HepG2 (cell line): Measurements from ENCODE around the gene ZFAND6. TPM values are rescaled to one million over a fixed set of nuclear protein-coding genes. Genes with fewer than 3 reads are reported as not detected.

Experiments used
- ATAC-seq: fragments of 200-7000 bp; cut with Tn5 transposase; 3 replicates; pipeline ENCODE4 v1.9.1; 2020; ENCODE audit warnings: mild to moderate bottlenecking, moderate library complexity
- Bru-seq: library from RNA; stranded (reverse); fragments of 400-500 nt; gene quantifications from one replicate; lab custom pipeline; 2021; lab: Mats Ljungman, UMichigan
- BruChase-seq, 2 experiments: library from RNA; stranded (reverse); fragments of 400-500 nt; gene quantifications; one replicate each; lab custom pipeline; 2021; lab: Mats Ljungman, UMichigan
- BruUV-seq: library from RNA; stranded (reverse); fragments of 400-500 nt; replicated peaks from 2 replicates; lab custom pipeline; 2021; lab: Mats Ljungman, UMichigan
- CTCF ChIA-PET: fragments of 300-600 bp; formaldehyde crosslinking; extraction: SDS; loops from one replicate; lab custom pipeline; 2021; ENCODE audit warnings: low total read pairs, inconsistent platforms, low intra/inter-chr PET ratio; lab: Yijun Ruan, JAX
- POLR2A ChIA-PET: fragments of 350-600 bp; sonication (Branson Sonifier 250); formaldehyde crosslinking; loops from one replicate; lab custom pipeline; 2020; ENCODE audit warnings: antibody characterized with exemption, inconsistent platforms; lab: Yijun Ruan, JAX
- DNase-seq: peaks from one replicate; pipeline ENCODE4 v3.0.0-alpha.2; 2015; ENCODE audit warnings: low spot score
- FAIRE-seq: peaks from 3 replicates; lab custom pipeline; 2011; peaks lifted over from hg19 to GRCh38; lab: Jason Lieb, UNC
- H2AFZ ChIP-seq: one replicate; pipeline ENCODE4 v1.6.1; 2011; ENCODE audit warnings: low read length, inconsistent platforms
- H3K27ac ChIP-seq: fragments of 300-600 bp; 3 replicates; pipeline ENCODE4 v1.8.0; 2011; ENCODE audit warnings: mixed run types, mild to moderate bottlenecking, mixed read lengths, low read length, inconsistent platforms; ENCODE audit not compliant: insufficient read depth; ENCODE audit errors: extremely low read length
- H3K27me3 ChIP-seq, 2 experiments: fragments of 200-600 bp in 1 of 2; 2 replicates in 1 of 2; 3 replicates in 1 of 2; pipeline versions ENCODE4 v1.6.0 to v1.8.0; 2011; ENCODE audit warnings: low read length in 2 of 2, mild to moderate bottlenecking in 2 of 2, moderate library complexity in 2 of 2, inconsistent platforms in 1 of 2; ENCODE audit not compliant: insufficient read depth in 2 of 2, control insufficient read depth in 1 of 2
- H3K36me3 ChIP-seq, 2 experiments: fragments of 200-600 bp in 1 of 2; replicated peaks in 1 of 2; 2 replicates in 1 of 2; 3 replicates in 1 of 2; pipeline versions ENCODE4 v1.5.1 to v1.8.0; 2011; ENCODE audit warnings: low read length in 2 of 2, inconsistent platforms in 1 of 2; ENCODE audit not compliant: insufficient read depth in 2 of 2, control insufficient read depth in 1 of 2
- H3K4me1 ChIP-seq: 2 replicates; pipeline ENCODE4 v1.5.1; 2012; ENCODE audit warnings: low read length, inconsistent platforms; ENCODE audit not compliant: insufficient read depth
- H3K4me2 ChIP-seq: 2 replicates; pipeline ENCODE4 v1.6.0; 2011; ENCODE audit warnings: low read depth, low read length, inconsistent platforms
- H3K4me3 ChIP-seq, 3 experiments: fragments of 200-600 bp in 1 of 3; sonication (generic), shearing (Covaris generic) in 1 of 3; replicated peaks in 1 of 3; 2 replicates each; pipeline ENCODE4 v1.5.1; 2011 to 2016; ENCODE audit warnings: low read length in 3 of 3, inconsistent platforms in 2 of 3, low read depth in 2 of 3, mild to moderate bottlenecking in 2 of 3, control low read depth in 1 of 3, mixed read lengths in 1 of 3; ENCODE audit not compliant: insufficient read depth in 1 of 3
- H3K79me2 ChIP-seq: one replicate; pipeline ENCODE4 v1.6.1; 2011; ENCODE audit warnings: low read length, inconsistent platforms; ENCODE audit not compliant: insufficient read depth
- H3K9ac ChIP-seq: 2 replicates; pipeline ENCODE4 v1.6.0; 2011; ENCODE audit warnings: mild to moderate bottlenecking, low read depth, low read length, inconsistent platforms; ENCODE audit not compliant: insufficient read depth
- H3K9me3 ChIP-seq: 2 replicates; pipeline ENCODE4 v1.5.1; 2012; ENCODE audit warnings: mild to moderate bottlenecking, low read length
- H4K20me1 ChIP-seq: 2 replicates; pipeline ENCODE4 v1.6.0; 2011; ENCODE audit warnings: inconsistent platforms, mild to moderate bottlenecking, low read length, moderate library complexity; ENCODE audit not compliant: insufficient read depth
- ARHGAP35 ChIP-seq: sonication (generic); formaldehyde crosslinking; IDR thresholded peaks from 2 replicates; pipeline ENCODE4 v1.9.0; 2022; ENCODE audit warnings: mild to moderate bottlenecking, inconsistent platforms, moderate library complexity, missing genetic modification reagents, borderline replicate concordance
- ATF7 ChIP-seq, 2 experiments: fragments of 450-650 bp in 1 of 2; sonication (generic) in 1 of 2; formaldehyde crosslinking in 1 of 2; IDR thresholded peaks; 2 replicates each; pipeline versions ENCODE4 v1.4.0 to v1.6.1; 2016 to 2020; ENCODE audit warnings: antibody characterized with exemption in 1 of 2, mild to moderate bottlenecking in 1 of 2, missing genetic modification reagents in 1 of 2
- DRAP1 ChIP-seq: IDR thresholded peaks from 2 replicates; pipeline ENCODE4 v1.6.1; 2016; ENCODE audit warnings: missing genetic modification reagents, missing compliant biosample characterization
- HNF4A ChIP-seq: sonication (generic); formaldehyde crosslinking; IDR thresholded peaks from 2 replicates; pipeline ENCODE4 v1.4.0; 2020; ENCODE audit warnings: missing genetic modification reagents
- WIZ ChIP-seq: sonication (generic); formaldehyde crosslinking; IDR thresholded peaks from 2 replicates; pipeline ENCODE4 v1.5.1; 2020; ENCODE audit warnings: mild to moderate bottlenecking, missing genetic modification reagents
- ZGPAT ChIP-seq: IDR thresholded peaks from 2 replicates; pipeline ENCODE4 v1.6.1; 2016; ENCODE audit warnings: mild to moderate bottlenecking
- ZNF556 ChIP-seq: sonication (generic); formaldehyde crosslinking; IDR thresholded peaks from 2 replicates; pipeline ENCODE4 v1.4.0; 2020; ENCODE audit warnings: mild to moderate bottlenecking, missing genetic modification reagents, borderline replicate concordance
- ZNF724P ChIP-seq: sonication (generic); formaldehyde crosslinking; IDR thresholded peaks from 2 replicates; pipeline ENCODE4 v1.8.0; 2022; ENCODE audit warnings: missing genetic modification reagents, borderline replicate concordance
- ZSCAN31 ChIP-seq: sonication (generic); formaldehyde crosslinking; IDR thresholded peaks from 2 replicates; pipeline ENCODE4 v1.5.0; 2020; ENCODE audit warnings: low read depth, mild to moderate bottlenecking, missing genetic modification reagents
- WGBS: methylation state at CpG from one replicate; pipeline ENCODE4 v1.1.6; 2017; ENCODE audit warnings: low lambda C conversion rate; 5-methylcytosine and 5-hydroxymethylcytosine counted together
- in situ Hi-C: cut with HindIII; loops from 2 replicates; pipeline ENCODE4 v1.10.0; 2017; ENCODE audit warnings: low pct_unique_long_range_greater_than_20kb; ENCODE audit not compliant: extremely low pct_ligation_motif_present
- intact Hi-C: fragments of 100-400 bp; cut with micrococcal nuclease; formaldehyde crosslinking; loops from one replicate; pipeline ENCODE4 v1.10.0; 2022; ENCODE audit not compliant: unreplicated experiment
- long read RNA-seq, 2 experiments: library from RNA in 1 of 2; library from polyadenylated mRNA in 1 of 2; stranded (forward) in 1 of 2; unstranded in 1 of 2; transcript quantifications; one replicate each; pipeline ENCODE4 v2.0.0, GENCODE V29; 2019 to 2022
- polyA minus RNA-seq, 3 experiments: library from RNA; depleted of rRNA, polyadenylated mRNA; stranded (reverse); fragments of >200 nt; gene quantifications; 2 replicates each; pipeline ENCODE4 v1.2.3, GENCODE V29; 2011; ENCODE audit warnings: low replicate concordance in 1 of 3
- polyA plus RNA-seq, 8 experiments: library from polyadenylated mRNA; depleted of rRNA in 3 of 8; stranded (reverse) in 7 of 8; unstranded in 1 of 8; fragments of >200 nt; fragmentation: Illumina TruSeq in 4 of 8; extraction: Trizol in 4 of 8; gene quantifications; 2 replicates each; pipeline versions ENCODE4 v1.2.1 to v1.2.3, GENCODE V29; 2011 to 2016; ENCODE audit warnings: low read depth in 4 of 8, missing spikeins in 1 of 8, mixed read lengths in 1 of 8; ENCODE audit not compliant: insufficient read depth in 1 of 8
- total RNA-seq, 5 experiments: library from RNA; depleted of rRNA; stranded (reverse); fragments of >200 nt; fragmentation: Illumina TruSeq; extraction: Trizol; gene quantifications; 2 replicates each; pipeline ENCODE4 v1.2.3, GENCODE V29; 2016; ENCODE audit warnings: low read depth in 1 of 5
- TF ChIP-seq, protein P1 (sequence below): sonication (generic); formaldehyde crosslinking; IDR thresholded peaks from 2 replicates; pipeline ENCODE4 v1.9.0; 2021; ENCODE audit warnings: missing genetic modification reagents, borderline replicate concordance

The ZFAND6 gene
- total RNA-seq (2016; rRNA removed; fragmentation: Illumina TruSeq; extraction: Trizol): 84.2 and 116 TPM in 2 replicates
- total RNA-seq (2016; cell fraction: cytosol; rRNA removed; fragmentation: Illumina TruSeq; extraction: Trizol; ENCODE audit: low read depth): 163 and 169 TPM in 2 replicates
- total RNA-seq (2016; cell fraction: insoluble cytoplasmic fraction; rRNA removed; fragmentation: Illumina TruSeq; extraction: Trizol): 84.8 and 120 TPM in 2 replicates
- 61.5 and 72.0 TPM in 2 replicates for total RNA-seq (2016; cell fraction: membrane; rRNA removed; fragmentation: Illumina TruSeq; extraction: Trizol)
- total RNA-seq (2016; cell fraction: nucleus; rRNA removed; fragmentation: Illumina TruSeq; extraction: Trizol): 53.8 and 55.3 TPM in 2 replicates
- 107 and 115 TPM in 2 replicates for polyA plus RNA-seq (2011; rRNA removed)
- polyA plus RNA-seq (2011; cell fraction: cytosol; rRNA removed): 73.1 and 90.8 TPM in 2 replicates
- polyA plus RNA-seq (2011; cell fraction: nucleus; rRNA removed): 23.5 and 26.7 TPM in 2 replicates
- polyA plus RNA-seq (2012): 56.0 and 64.2 TPM in 2 replicates
- 14.8 and 17.1 TPM in 2 replicates for polyA plus RNA-seq (2016; cell fraction: cytosol; fragmentation: Illumina TruSeq; extraction: Trizol; ENCODE audit: low read depth)
- polyA plus RNA-seq (2016; cell fraction: insoluble cytoplasmic fraction; fragmentation: Illumina TruSeq; extraction: Trizol; ENCODE audit: low read depth): 108 and 110 TPM in 2 replicates
- 27.8 and 29.0 TPM in 2 replicates for polyA plus RNA-seq (2016; cell fraction: membrane; fragmentation: Illumina TruSeq; extraction: Trizol; ENCODE audit: low read depth)
- 53.6 and 59.5 TPM in 2 replicates for polyA plus RNA-seq (2016; cell fraction: nucleus; fragmentation: Illumina TruSeq; extraction: Trizol; ENCODE audit: insufficient read depth, low read depth)
- 52.9 and 70.2 TPM in 2 replicates for polyA minus RNA-seq (2011; rRNA and poly(A)+ RNA removed; ENCODE audit: low replicate concordance)
- polyA minus RNA-seq (2011; cell fraction: cytosol; rRNA and poly(A)+ RNA removed): 77.0 and 77.7 TPM in 2 replicates
- polyA minus RNA-seq (2011; cell fraction: nucleus; rRNA and poly(A)+ RNA removed): 80.9 and 83.3 TPM in 2 replicates
- Bru-seq, nascent RNA: percentile 90 among the genes with signal in this experiment
- percentile 86 among the genes with signal in this experiment for BruChase-seq, experiment 1, labeled RNA remaining after a 6-hour chase
- percentile 90 among the genes with signal in this experiment for BruChase-seq, experiment 2, labeled RNA remaining after a 2-hour chase
- long read RNA-seq, experiment 1, transcript ZFAND6-213 (6 exons, 1,446 nt): minor isoform, 11 of 116 reads
- long read RNA-seq, experiment 1, transcript ZFAND6-201 (7 exons, 1,814 nt): minor isoform, 8 of 116 reads
- long read RNA-seq, experiment 1, transcript ZFAND6-220 (6 exons, 891 nt): major isoform, 75 of 116 reads
- long read RNA-seq, experiment 1, partial matches to known transcripts: 9 of 116 reads
- long read RNA-seq, experiment 1, other reads (novel, unspliced or antisense): 9 of 116 reads
- long read RNA-seq, experiment 2, transcript ZFAND6-220 (6 exons, 891 nt): major isoform, 29 of 89 reads
- long read RNA-seq, experiment 2, partial matches to known transcripts: 5 of 89 reads
- long read RNA-seq, experiment 2, other reads (novel, unspliced or antisense): 50 of 89 reads

DNA sequence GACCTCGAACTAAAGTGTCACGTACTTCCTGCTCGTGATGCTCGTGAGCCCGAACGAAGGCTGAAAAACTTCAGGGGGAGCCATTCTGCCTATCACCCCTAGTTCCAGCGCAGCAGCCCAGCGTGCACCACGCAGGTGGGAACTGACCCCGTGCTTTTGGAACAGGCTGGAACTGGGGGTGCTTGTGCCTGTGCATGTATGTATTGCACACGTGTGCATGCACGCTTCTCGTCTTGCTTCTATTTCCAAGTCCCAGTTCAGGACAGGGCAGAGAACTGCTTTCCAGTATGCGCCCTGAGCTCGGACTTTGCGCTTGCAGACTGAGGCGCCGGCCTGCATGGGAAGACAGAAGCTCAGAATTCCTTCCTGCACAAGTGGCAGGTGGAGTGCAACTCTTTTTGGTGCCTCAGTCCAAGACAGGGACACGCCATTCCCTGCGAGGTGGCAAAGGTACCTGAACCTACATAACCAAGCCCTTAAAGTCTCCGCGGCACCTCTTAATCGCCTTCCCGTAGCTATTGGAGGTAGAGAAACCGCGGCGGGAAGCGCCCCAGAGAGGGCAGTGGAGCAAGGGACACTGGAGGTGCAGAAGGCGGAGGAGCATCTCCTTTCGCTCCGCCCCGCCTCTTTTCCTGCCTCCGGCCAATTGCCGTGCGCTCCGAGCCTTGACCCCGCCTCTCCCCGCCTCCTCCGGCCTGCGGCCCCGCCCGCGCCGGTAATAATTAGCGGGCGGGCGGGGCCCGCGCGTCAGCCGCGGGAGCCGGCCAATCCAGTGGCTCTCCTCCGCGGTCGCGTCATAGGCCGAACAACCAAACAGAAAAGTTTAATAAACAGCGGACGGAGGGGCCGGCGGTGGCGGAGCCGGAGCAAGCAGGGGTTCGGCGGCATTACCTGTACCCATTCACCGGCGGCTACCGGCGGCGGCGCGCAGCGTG lies at the start of gene ZFAND6:
TSS of gene ZFAND6 (plus strand) at position 826 of the 935 bp plus-strand sequence. CDS start 60,669 bp downstream, outside the sequence.
- H3K27me3 ChIP-seq: no peaks in the 10 kb centered on the region
- peak within 1 kb of the TSS; percentile 91 for H3K9ac ChIP-seq
- FAIRE-seq (peak; percentile 72), DNase-seq (peak; percentile 89), ATAC-seq (peak; percentile 93)
- H2AFZ ChIP-seq: peak within 1 kb of the TSS; percentile 46
- H3K79me2 ChIP-seq: peaks cover 41% of the 10 kb centered on the region
- peaks cover 37% of the 10 kb centered on the region for H3K4me1 ChIP-seq
- peak within 1 kb of the TSS; percentile 69 to 97 (median 77) for H3K4me3 ChIP-seq
- ChIA-PET CTCF (no interaction called here), POLR2A (interaction anchor here (0.8 to 2.0 kb wide), 16 partner anchors 13 to 748 kb away, joined by 3 to 17 read pairs (median 5); partner anchors contain the start of genes FAH and TMED3)
- H3K4me2 ChIP-seq: peak within 1 kb of the TSS; percentile 94
- H3K27ac ChIP-seq: peak within 1 kb of the TSS; percentile 94
- no peaks in the 10 kb centered on the region for H3K36me3 ChIP-seq
- TSS peak; percentile 94 for BruUV-seq
- in situ Hi-C loops (no loop called here), intact Hi-C loops (loop anchor here (1.0 to 10.0 kb wide), 3 partner anchors 64 to 136 kb away; no protein-coding TSS in a partner anchor)
- H3K9me3 ChIP-seq: no peaks in the 10 kb centered on the region
- peaks cover 14% of the 10 kb centered on the region for H4K20me1 ChIP-seq
- WGBS: under 1% methylated on average over 18 of the region's 74 CpGs
- peak; percentile 92 for TF ChIP-seq ARHGAP35 (CRISPR knock-in tag)
- peak; percentile 96 for TF ChIP-seq DRAP1 (CRISPR knock-in tag)
- TF ChIP-seq ZNF556 (CRISPR knock-in tag): peak; percentile 49; the same call in 1 of the 2 replicates
- no peak for TF ChIP-seq ZNF724P
- no peak for TF ChIP-seq ATF7 (IDR thresholded peaks at IDR 0.05)
- TF ChIP-seq ATF7 (CRISPR knock-in tag; IDR thresholded peaks at IDR 0.05): no peak
- peak; percentile 84 for TF ChIP-seq HNF4A (CRISPR knock-in tag)
- no peak for TF ChIP-seq WIZ (CRISPR knock-in tag)
- TF ChIP-seq, protein P1, sequence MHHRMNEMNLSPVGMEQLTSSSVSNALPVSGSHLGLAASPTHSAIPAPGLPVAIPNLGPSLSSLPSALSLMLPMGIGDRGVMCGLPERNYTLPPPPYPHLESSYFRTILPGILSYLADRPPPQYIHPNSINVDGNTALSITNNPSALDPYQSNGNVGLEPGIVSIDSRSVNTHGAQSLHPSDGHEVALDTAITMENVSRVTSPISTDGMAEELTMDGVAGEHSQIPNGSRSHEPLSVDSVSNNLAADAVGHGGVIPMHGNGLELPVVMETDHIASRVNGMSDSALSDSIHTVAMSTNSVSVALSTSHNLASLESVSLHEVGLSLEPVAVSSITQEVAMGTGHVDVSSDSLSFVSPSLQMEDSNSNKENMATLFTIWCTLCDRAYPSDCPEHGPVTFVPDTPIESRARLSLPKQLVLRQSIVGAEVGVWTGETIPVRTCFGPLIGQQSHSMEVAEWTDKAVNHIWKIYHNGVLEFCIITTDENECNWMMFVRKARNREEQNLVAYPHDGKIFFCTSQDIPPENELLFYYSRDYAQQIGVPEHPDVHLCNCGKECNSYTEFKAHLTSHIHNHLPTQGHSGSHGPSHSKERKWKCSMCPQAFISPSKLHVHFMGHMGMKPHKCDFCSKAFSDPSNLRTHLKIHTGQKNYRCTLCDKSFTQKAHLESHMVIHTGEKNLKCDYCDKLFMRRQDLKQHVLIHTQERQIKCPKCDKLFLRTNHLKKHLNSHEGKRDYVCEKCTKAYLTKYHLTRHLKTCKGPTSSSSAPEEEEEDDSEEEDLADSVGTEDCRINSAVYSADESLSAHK (CRISPR knock-in tag): no peak
- TF ChIP-seq ZGPAT (CRISPR knock-in tag): peak; percentile 74
- 0 out of 2 replicates have a peak, but pooled peaks have one; percentile 3 for TF ChIP-seq ZSCAN31 (CRISPR knock-in tag)
